Measurements from ENCODE around the gene ABI3. TPM values are rescaled to one million over a fixed set of nuclear protein-coding genes. Genes with fewer than 3 reads are reported as not detected.

Gene ABI3
- total and polyA plus RNA-seq, 2 donors (not counting 1 experiment from before 2014, with no cell fraction given) = 15.6 to 23.3 TPM

DNA sequence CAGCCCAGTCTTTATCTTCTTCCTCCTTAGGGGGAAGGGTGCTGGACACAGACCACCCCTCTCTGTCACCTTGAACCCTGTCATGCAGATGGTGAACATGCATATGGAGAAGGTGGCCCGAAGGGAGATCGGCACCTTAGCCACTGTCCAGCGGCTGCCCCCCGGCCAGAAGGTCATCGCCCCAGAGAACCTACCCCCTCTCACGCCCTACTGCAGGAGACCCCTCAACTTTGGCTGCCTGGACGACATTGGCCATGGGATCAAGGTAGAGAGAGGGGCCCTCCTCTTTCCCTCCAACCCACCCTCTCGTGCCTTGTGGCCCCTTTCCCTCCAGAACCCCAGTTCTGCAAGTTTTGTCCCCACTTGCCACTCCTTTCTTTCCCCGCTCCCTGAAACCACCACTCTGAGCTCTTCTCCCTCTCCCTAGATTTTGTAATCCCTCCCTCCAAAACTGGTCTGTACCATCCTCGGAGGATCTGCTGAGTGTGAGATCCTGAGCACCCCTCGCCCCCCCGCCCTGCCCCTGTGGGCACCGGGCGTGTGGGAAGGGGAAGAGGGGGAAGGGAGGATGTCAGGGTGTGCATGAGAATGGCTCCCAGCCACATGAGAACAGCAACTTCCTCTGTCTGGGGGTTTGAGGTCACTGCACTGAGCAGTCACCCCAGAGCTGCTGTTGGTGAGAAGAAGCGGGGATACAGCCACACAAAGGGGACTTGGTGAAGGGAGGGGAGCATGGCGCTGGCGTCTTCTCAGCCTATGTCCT lies 7.3 kb downstream of the ABI3 start:
- peaks cover 0 to 7% (median 0%) of the 10 kb centered on the region in 3 donors for H3K9me3 ChIP-seq (ENCODE audit: control extremely low read depth in 1 of 3, control insufficient read depth in 2 of 3, insufficient read depth in 1 of 3, low read length in 2 of 3)
- no peaks in the 10 kb centered on the region for H3K27me3 Mint-ChIP-seq
- DNase-seq (peak; percentile 85), ATAC-seq (ENCODE audit: low read depth) (peak; percentile 52)
- peak overlapping the region; percentile 97 for H3K27ac Mint-ChIP-seq
- TF ChIP-seq, protein P1, sequence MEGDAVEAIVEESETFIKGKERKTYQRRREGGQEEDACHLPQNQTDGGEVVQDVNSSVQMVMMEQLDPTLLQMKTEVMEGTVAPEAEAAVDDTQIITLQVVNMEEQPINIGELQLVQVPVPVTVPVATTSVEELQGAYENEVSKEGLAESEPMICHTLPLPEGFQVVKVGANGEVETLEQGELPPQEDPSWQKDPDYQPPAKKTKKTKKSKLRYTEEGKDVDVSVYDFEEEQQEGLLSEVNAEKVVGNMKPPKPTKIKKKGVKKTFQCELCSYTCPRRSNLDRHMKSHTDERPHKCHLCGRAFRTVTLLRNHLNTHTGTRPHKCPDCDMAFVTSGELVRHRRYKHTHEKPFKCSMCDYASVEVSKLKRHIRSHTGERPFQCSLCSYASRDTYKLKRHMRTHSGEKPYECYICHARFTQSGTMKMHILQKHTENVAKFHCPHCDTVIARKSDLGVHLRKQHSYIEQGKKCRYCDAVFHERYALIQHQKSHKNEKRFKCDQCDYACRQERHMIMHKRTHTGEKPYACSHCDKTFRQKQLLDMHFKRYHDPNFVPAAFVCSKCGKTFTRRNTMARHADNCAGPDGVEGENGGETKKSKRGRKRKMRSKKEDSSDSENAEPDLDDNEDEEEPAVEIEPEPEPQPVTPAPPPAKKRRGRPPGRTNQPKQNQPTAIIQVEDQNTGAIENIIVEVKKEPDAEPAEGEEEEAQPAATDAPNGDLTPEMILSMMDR (IDR thresholded peaks at IDR 0.05) = no peak
- TF ChIP-seq EZH2 (IDR thresholded peaks at IDR 0.05; ENCODE audit: borderline replicate concordance, insufficient read depth, low read depth, low read length, poor library complexity, severe bottlenecking) = no peak
- WGBS (ENCODE audit: insufficient coverage) = 15% methylated on average over 6 of the region's 17 CpGs
- H3K9ac ChIP-seq (ENCODE audit: low read length) = peak overlapping the region; percentile 22
- H4K20me1 ChIP-seq (ENCODE audit: control insufficient read depth, insufficient read depth, low read length, poor library complexity, severe bottlenecking) = peaks cover 10% of the 10 kb centered on the region
- POLR2A ChIA-PET = interaction anchor here (0.6 to 3.4 kb wide), 3 partner anchors 10 to 24 kb away, joined by 6 to 45 read pairs (median 7); no protein-coding TSS in a partner anchor
- intact Hi-C loops (cut with micrococcal nuclease) = loop anchor here (1.0 kb wide), 1 partner anchor 8 kb away; the partner anchor contains the start of genes ABI3 and GNGT2
- peaks cover 3 to 16% of the 10 kb centered on the region in 2 experiments for H3K36me3 ChIP-seq (replicated peaks in 1 of 2; ENCODE audit: control extremely low read depth in 1 of 2, control insufficient read depth in 1 of 2, extremely low read depth in 1 of 2, insufficient read depth in 2 of 2, low read length in 1 of 2)
- peak overlapping the region; percentile 81 for H3K4me2 ChIP-seq (replicated peaks; ENCODE audit: low read depth, low read length, poor library complexity, severe bottlenecking)
- no peaks in the 10 kb centered on the region for H3K9me3 Mint-ChIP-seq (ENCODE audit: insufficient read depth)
- peaks cover 66% of the 10 kb centered on the region for H3K4me1 Mint-ChIP-seq
- H3K79me2 ChIP-seq (ENCODE audit: control insufficient read depth, insufficient read depth, low read length) = peaks cover 46% of the 10 kb centered on the region
- H2AFZ ChIP-seq (ENCODE audit: insufficient read depth, low read depth, low read length, poor library complexity, severe bottlenecking) = no peak overlapping the region
- H3K4me1 ChIP-seq (ENCODE audit: control insufficient read depth in 2 of 2, insufficient read depth in 2 of 2, low read length in 2 of 2) = peaks cover 73 to 79% of the 10 kb centered on the region in 2 donors
- H3K4me3 Mint-ChIP-seq = peak overlapping the region; percentile 88
- H3K4me3 ChIP-seq (ENCODE audit: control extremely low read depth in 1 of 5, extremely low read depth in 1 of 5, insufficient read depth in 1 of 5, low read depth in 2 of 5, low read length in 4 of 5) = peak overlapping the region in 3 of 5 experiments; percentile 3 to 42 (median 11)
- H3K27me3 ChIP-seq (replicated peaks in 1 of 4; ENCODE audit: control extremely low read depth in 1 of 4, control insufficient read depth in 3 of 4, insufficient read depth in 4 of 4, low read length in 3 of 4) = no peaks in the 10 kb centered on the region
- CTCF ChIA-PET = interaction anchor here (1.6 to 11.9 kb wide), 4 partner anchors 9 to 37 kb away, joined by 6 to 140 read pairs (median 38); partner anchors contain the start of gene PHOSPHO1
- peak overlapping the region; percentile 90 to 93 for H3K27ac ChIP-seq (ENCODE audit: low read length in 2 of 2)
